ENCODE measurements around the gene CDK5RAP2.

CDK5RAP2 gene

DNA sequence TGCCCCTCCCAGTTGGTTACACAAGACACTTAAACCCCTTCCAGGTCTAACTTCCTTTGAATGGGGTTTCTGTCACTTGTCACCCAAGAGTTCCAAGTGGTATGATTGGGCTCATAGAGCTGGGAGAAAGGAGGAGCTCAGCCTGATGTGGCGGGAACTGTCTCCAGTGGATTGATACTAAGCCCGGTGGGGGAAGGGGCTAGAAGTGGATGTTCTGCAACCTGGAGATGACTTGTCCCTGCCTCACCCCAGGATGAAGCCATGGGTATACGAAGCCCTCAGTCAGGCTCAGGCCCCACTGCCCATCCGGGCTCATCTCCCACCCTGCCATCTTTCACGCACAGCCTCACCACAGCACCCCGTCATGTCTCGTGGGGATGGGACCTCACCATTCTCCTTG lies 203.9 kb downstream of the CDK5RAP2 start:
- ChIA-PET CTCF (no interaction called here), POLR2A (no interaction called here)
- Histone ChIP-seq H3K27ac (ENCODE audit: extremely low read depth, low read depth, low read length) (no peak overlapping the region), H3K4me1 (ENCODE audit: control insufficient read depth, insufficient read depth, low read length) (no peaks in the 10 kb centered on the region), H3K9me3 (ENCODE audit: control insufficient read depth, insufficient read depth, low read depth, low read length) (no peaks in the 10 kb centered on the region), H3K36me3 (ENCODE audit: control insufficient read depth in 2 of 2, insufficient read depth in 1 of 2, low read length in 2 of 2) (no peaks in the 10 kb centered on the region), H3K4me3 (ENCODE audit: low read depth, low read length) (no peak overlapping the region)
- TF ChIP-seq, protein P1, sequence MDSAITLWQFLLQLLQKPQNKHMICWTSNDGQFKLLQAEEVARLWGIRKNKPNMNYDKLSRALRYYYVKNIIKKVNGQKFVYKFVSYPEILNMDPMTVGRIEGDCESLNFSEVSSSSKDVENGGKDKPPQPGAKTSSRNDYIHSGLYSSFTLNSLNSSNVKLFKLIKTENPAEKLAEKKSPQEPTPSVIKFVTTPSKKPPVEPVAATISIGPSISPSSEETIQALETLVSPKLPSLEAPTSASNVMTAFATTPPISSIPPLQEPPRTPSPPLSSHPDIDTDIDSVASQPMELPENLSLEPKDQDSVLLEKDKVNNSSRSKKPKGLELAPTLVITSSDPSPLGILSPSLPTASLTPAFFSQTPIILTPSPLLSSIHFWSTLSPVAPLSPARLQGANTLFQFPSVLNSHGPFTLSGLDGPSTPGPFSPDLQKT (IDR thresholded peaks at IDR 0.05; ENCODE audit: borderline replicate concordance, low read depth, low read length) = no peak
- TF ChIP-seq ZNF214 (tag by site-specific recombination; IDR thresholded peaks at IDR 0.05; ENCODE audit: borderline replicate concordance) (no peak), ZNF174 (tag by site-specific recombination; IDR thresholded peaks at IDR 0.05) (no peak), MEIS1 (CRISPR knock-in tag; IDR thresholded peaks at IDR 0.05; ENCODE audit: borderline replicate concordance) (no peak), ZNF2 (tag by site-specific recombination; IDR thresholded peaks at IDR 0.05) (no peak), BCL11B (tag by site-specific recombination; IDR thresholded peaks at IDR 0.05; ENCODE audit: low read depth) (no peak), ZNF121 (tag by site-specific recombination; IDR thresholded peaks at IDR 0.05) (no peak), ZNF664 (tag by site-specific recombination; IDR thresholded peaks at IDR 0.05) (no peak), ZNF175 (tag by site-specific recombination; IDR thresholded peaks at IDR 0.05) (no peak), ZNF112 (tag by site-specific recombination; IDR thresholded peaks at IDR 0.05) (no peak), REPIN1 (tag by site-specific recombination; IDR thresholded peaks at IDR 0.05; ENCODE audit: low read depth) (no peak), ZNF19 (tag by site-specific recombination; IDR thresholded peaks at IDR 0.05; ENCODE audit: low read depth) (no peak), SCRT2 (tag by site-specific recombination; IDR thresholded peaks at IDR 0.05) (no peak)

DNA sequence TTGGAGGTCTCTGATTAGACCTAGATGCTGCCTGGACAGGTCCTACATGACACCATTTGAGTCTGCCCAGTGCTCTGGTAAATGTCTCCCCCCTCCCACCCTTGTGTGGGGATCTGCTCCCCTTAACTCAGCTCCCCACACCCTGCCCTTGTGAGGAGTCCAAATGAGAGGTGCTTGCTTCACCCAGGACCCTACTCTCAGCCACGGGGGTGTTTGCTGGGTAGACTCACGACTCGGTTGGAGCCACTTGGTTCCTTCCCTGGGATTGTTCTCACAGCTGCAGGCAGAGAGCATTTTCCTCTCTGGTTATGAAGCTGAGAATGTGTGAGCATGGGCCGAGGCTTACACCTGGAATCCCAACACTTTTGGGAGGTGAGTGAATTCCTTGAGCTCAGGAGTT lies 204.7 kb downstream of the CDK5RAP2 start:
- CTCF ChIA-PET = no interaction called here
- POLR2A ChIA-PET = no interaction called here

More for the DNA sequence above, 204.7 kb downstream of the CDK5RAP2 start:
- Histone ChIP-seq H3K4me1 (ENCODE audit: control insufficient read depth, insufficient read depth, low read length) (no peaks in the 10 kb centered on the region), H3K9me3 (ENCODE audit: control insufficient read depth, insufficient read depth, low read depth, low read length) (no peaks in the 10 kb centered on the region), H3K27ac (ENCODE audit: extremely low read depth, low read depth, low read length) (no peak overlapping the region), H3K4me3 (ENCODE audit: low read depth, low read length) (no peak overlapping the region), H3K36me3 (ENCODE audit: control insufficient read depth in 2 of 2, insufficient read depth in 1 of 2, low read length in 2 of 2) (no peaks in the 10 kb centered on the region)
- no peak for TF ChIP-seq ZEB2 (tag by site-specific recombination; IDR thresholded peaks at IDR 0.05)
- no peak for TF ChIP-seq ZNF366 (tag by site-specific recombination; conservative IDR thresholded peaks at IDR 0.05)
- TF ChIP-seq ZNF114 (tag by site-specific recombination; IDR thresholded peaks at IDR 0.05) = no peak
- TF ChIP-seq, protein P2, sequence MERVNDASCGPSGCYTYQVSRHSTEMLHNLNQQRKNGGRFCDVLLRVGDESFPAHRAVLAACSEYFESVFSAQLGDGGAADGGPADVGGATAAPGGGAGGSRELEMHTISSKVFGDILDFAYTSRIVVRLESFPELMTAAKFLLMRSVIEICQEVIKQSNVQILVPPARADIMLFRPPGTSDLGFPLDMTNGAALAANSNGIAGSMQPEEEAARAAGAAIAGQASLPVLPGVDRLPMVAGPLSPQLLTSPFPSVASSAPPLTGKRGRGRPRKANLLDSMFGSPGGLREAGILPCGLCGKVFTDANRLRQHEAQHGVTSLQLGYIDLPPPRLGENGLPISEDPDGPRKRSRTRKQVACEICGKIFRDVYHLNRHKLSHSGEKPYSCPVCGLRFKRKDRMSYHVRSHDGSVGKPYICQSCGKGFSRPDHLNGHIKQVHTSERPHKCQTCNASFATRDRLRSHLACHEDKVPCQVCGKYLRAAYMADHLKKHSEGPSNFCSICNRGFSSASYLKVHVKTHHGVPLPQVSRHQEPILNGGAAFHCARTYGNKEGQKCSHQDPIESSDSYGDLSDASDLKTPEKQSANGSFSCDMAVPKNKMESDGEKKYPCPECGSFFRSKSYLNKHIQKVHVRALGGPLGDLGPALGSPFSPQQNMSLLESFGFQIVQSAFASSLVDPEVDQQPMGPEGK (tag by site-specific recombination; IDR thresholded peaks at IDR 0.05) = no peak
- TF ChIP-seq ZNF394 (tag by site-specific recombination; IDR thresholded peaks at IDR 0.05; ENCODE audit: borderline replicate concordance) = no peak
- TF ChIP-seq, protein P3, sequence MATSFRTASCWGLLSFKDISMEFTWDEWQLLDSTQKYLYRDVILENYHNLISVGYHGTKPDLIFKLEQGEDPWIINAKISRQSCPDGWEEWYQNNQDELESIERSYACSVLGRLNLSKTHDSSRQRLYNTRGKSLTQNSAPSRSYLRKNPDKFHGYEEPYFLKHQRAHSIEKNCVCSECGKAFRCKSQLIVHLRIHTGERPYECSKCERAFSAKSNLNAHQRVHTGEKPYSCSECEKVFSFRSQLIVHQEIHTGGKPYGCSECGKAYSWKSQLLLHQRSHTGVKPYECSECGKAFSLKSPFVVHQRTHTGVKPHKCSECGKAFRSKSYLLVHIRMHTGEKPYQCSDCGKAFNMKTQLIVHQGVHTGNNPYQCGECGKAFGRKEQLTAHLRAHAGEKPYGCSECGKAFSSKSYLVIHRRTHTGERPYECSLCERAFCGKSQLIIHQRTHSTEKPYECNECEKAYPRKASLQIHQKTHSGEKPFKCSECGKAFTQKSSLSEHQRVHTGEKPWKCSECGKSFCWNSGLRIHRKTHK (tag by site-specific recombination; IDR thresholded peaks at IDR 0.05) = no peak
- TF ChIP-seq, protein P4, sequence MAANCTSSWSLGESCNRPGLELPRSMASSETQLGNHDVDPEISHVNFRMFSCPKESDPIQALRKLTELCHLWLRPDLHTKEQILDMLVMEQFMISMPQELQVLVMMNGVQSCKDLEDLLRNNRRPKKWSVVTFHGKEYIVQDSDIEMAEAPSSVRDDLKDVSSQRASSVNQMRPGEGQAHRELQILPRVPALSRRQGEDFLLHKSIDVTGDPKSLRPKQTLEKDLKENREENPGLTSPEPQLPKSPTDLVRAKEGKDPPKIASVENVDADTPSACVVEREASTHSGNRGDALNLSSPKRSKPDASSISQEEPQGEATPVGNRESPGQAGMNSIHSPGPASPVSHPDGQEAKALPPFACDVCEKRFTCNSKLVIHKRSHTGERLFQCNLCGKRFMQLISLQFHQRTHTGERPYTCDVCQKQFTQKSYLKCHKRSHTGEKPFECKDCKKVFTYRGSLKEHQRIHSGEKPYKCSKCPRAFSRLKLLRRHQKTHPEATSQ (tag by site-specific recombination; IDR thresholded peaks at IDR 0.05) = no peak
